ENCODE measurements around the gene DIO3. TPM values are rescaled to one million over a fixed set of nuclear protein-coding genes. Genes with fewer than 3 reads are reported as not detected.

The DIO3 gene
- total and polyA plus RNA-seq, 2 of the 4 experiments (the other 2 are of a cell fraction): not detected

GRCh38 chr14:101583715-101584054 lies 22.4 kb downstream of the DIO3 start:
- BruUV-seq (replicated peaks): no TSS peak
- dilution Hi-C loops (cut with HindIII; ENCODE audit: low sequenced_read_pairs, unreplicated experiment) (no loop called here), in situ Hi-C loops (cut with MboI; ENCODE audit: low sequenced_read_pairs) (no loop called here), intact Hi-C loops (cut with micrococcal nuclease) (no loop called here)
- no peaks in the 10 kb centered on the region for H3K4me1 ChIP-seq (ENCODE audit: control insufficient read depth, insufficient read depth, low read length)
- no peak overlapping the region for H2AFZ ChIP-seq (replicated peaks; ENCODE audit: low read length, poor library complexity)
- H2AK9ac ChIP-seq (replicated peaks; ENCODE audit: low read depth, low read length, poor library complexity): no peak overlapping the region
- H4K8ac ChIP-seq (ENCODE audit: low read depth in 2 of 2, low read length in 2 of 2): no peak overlapping the region
- no peak overlapping the region for H3K4me2 ChIP-seq (ENCODE audit: low read depth, low read length)
- H2BK5ac ChIP-seq (ENCODE audit: low read depth, low read length, poor library complexity, severe bottlenecking): no peak overlapping the region
- H3K9me1 ChIP-seq (ENCODE audit: insufficient read depth, low read length): no peaks in the 10 kb centered on the region
- CTCF ChIA-PET: no interaction called here
- no peaks in the 10 kb centered on the region for H3K79me1 ChIP-seq (ENCODE audit: low read depth in 1 of 2, low read length in 2 of 2)
- no peaks in the 10 kb centered on the region for H3K36me3 ChIP-seq (ENCODE audit: control insufficient read depth, insufficient read depth, low read length)
- H3K4me3 ChIP-seq (ENCODE audit: insufficient read depth, low read depth, low read length): no peak overlapping the region
- no peaks in the 10 kb centered on the region for H4K20me1 ChIP-seq (ENCODE audit: insufficient read depth, low read length)
- no peak overlapping the region for H3K56ac ChIP-seq (ENCODE audit: extremely low read depth, insufficient read depth, low read length)
- no peak overlapping the region for H3K18ac ChIP-seq (ENCODE audit: low read depth, low read length)
- H2BK15ac ChIP-seq (ENCODE audit: low read depth, low read length): no peak overlapping the region
- DNase-seq: no peak
- POLR2A ChIA-PET (ENCODE audit: unreplicated experiment): no interaction called here
- WGBS, 2 experiments (ENCODE audit: extremely low coverage in 2 of 2, insufficient read length in 1 of 2): 89% methylated on average over 3 of the region's 7 CpGs; no CpG with 5 or more reads in 1 of the 2 experiments
- H3K4ac ChIP-seq (ENCODE audit: low read depth, low read length): no peak overlapping the region
- H2AK5ac ChIP-seq (ENCODE audit: low read depth, low read length): no peak overlapping the region
- no peak for ATAC-seq (ENCODE audit: low read depth)
- no peak for TF ChIP-seq POLR2A (IDR thresholded peaks at IDR 0.05; ENCODE audit: low read depth, low read length)
- no peak for TF ChIP-seq CTCF (conservative IDR thresholded peaks at IDR 0.05; ENCODE audit: low read depth, low read length)
- no peak for TF ChIP-seq MXI1 (IDR thresholded peaks at IDR 0.05; ENCODE audit: borderline replicate concordance, low read depth, low read length)
- no peak for TF ChIP-seq FOS (IDR thresholded peaks at IDR 0.05; ENCODE audit: low read depth, low read length)
- TF ChIP-seq ELK1 (IDR thresholded peaks at IDR 0.05; ENCODE audit: borderline replicate concordance, low read depth, low read length): no peak
- TF ChIP-seq CEBPB (IDR thresholded peaks at IDR 0.05; ENCODE audit: low read depth, low read length): no peak
- TF ChIP-seq MAFK (IDR thresholded peaks at IDR 0.05; ENCODE audit: low read depth, low read length): no peak
- no peak for TF ChIP-seq CHD1 (IDR thresholded peaks at IDR 0.05; ENCODE audit: low read depth, low read length)
- TF ChIP-seq RFX5 (IDR thresholded peaks at IDR 0.05; ENCODE audit: low read depth, low read length): no peak
- TF ChIP-seq BHLHE40 (IDR thresholded peaks at IDR 0.05; ENCODE audit: low read depth, low read length): no peak
- no peak for TF ChIP-seq SMC3 (IDR thresholded peaks at IDR 0.05; ENCODE audit: low read depth, low read length)
- TF ChIP-seq MAZ (IDR thresholded peaks at IDR 0.05; ENCODE audit: borderline replicate concordance, low read depth, low read length): no peak
- TF ChIP-seq RAD21 (IDR thresholded peaks at IDR 0.05; ENCODE audit: low read length): no peak
- no peak for TF ChIP-seq NFE2L2 (IDR thresholded peaks at IDR 0.05; ENCODE audit: low read depth, low read length)
- no peak for TF ChIP-seq RCOR1 (IDR thresholded peaks at IDR 0.05; ENCODE audit: insufficient replicate concordance, low read length)
- no peak for TF ChIP-seq USF2 (IDR thresholded peaks at IDR 0.05; ENCODE audit: low read depth, low read length)
- no peak overlapping the region for H2BK20ac ChIP-seq (ENCODE audit: low read depth, low read length)
- no peak overlapping the region for H4K91ac ChIP-seq (ENCODE audit: insufficient read depth, low read depth, low read length)
- H3K14ac ChIP-seq (replicated peaks; ENCODE audit: low read depth, low read length): no peak overlapping the region
- H3K9me3 ChIP-seq (ENCODE audit: control insufficient read depth, insufficient read depth, low read length): no peaks in the 10 kb centered on the region; the same call in 1 of the 2 replicates
- H2BK120ac ChIP-seq (ENCODE audit: low read depth, low read length): no peak overlapping the region
- H4K5ac ChIP-seq (ENCODE audit: low read depth, low read length): no peak overlapping the region
- H3K9ac ChIP-seq (ENCODE audit: low read depth, low read length): no peak overlapping the region
- H3K23ac ChIP-seq (ENCODE audit: low read depth, low read length): no peak overlapping the region
- no peak overlapping the region for H3K27ac ChIP-seq (ENCODE audit: insufficient read depth, low read length)
- H3K27me3 ChIP-seq (ENCODE audit: control insufficient read depth, insufficient read depth, low read length): peaks cover 28% of the 10 kb centered on the region

Measured in IMR-90 (cell line).